GM18517 (cell line): ENCODE measurements around the gene LCN2.
"Not testable (repeated sequence)": the region's sequence is repeated elsewhere in the genome, so short reads cannot be mapped to it uniquely, and the experiment has no call there.

Experiments
- ATAC-seq: cut with Tn5 transposase; IDR thresholded peaks from one replicate; pipeline ENCODE4 v1.9.1; 2021; ENCODE audit warnings: mild to moderate bottlenecking, moderate library complexity; ENCODE audit not compliant: unreplicated experiment

LCN2 gene

DNA sequence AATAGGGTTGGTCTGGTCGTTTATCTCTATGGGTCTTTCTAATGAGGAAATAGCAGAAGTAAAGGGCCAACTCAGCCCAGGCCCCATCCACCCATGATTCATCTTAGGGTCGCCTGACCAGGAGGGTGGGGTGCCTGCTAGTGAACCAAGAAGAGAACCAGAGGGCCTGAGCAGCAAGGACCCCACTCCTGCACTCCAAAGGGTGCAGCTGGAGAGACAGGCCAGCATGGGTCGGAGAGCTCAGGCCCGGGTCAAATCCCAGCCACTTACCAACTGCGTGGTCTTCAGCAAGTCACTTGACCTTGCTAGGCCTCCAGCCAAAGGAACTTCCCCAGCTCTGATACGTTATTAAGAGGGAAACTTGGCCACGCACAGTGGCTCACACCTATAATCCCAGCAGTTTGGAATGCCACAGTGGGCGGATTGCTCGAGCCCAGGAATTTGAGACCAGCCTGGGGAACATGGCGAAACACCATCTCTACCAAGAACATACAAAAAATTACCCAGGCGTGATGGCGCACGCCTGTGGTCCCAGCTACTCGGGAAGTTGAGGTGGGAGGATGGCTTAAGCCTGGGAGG lies 15.1 kb downstream of the LCN2 start:
- ATAC-seq, result no peak

DNA sequence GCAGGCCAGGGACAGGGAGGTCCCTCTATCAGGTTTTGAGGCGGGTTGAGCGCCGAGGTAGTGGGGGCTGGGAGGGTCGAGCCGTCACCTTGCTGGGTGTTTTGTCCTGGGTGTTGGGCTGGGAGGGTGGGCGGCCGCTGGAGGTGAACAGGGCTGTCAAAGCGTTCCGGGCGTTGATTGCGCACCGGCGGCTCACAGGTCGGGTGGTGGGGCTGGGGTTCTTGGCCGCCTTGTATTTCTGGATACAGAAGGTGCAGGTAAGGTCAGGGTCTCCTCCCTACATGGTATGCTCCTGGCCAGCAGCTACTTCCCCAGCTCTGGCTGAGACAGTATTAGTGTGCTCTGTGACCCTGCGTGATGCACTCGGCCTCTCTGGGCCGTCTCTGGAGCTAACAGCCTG lies 16.9 kb downstream of the LCN2 start:
- no peak for ATAC-seq

DNA sequence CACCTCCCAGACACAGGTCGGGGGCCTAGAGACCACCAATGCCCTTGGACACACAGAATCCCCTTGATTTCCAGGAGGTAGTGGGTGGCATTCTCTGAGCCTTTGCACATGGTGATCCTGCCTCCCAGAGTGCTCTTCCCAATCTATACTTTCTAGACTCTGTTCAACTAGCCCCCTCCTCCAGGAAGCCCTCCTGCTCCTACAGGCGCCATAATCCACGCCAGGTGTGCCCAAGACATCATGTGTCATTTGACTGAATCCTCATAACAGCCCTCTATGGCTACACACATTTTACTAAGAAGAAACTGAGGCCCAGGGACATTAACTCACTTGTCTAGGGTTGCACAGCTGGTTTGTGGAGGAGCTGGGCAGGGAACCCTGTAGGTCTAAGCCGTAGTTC lies 18.0 kb downstream of the LCN2 start:
- no peak for ATAC-seq

DNA sequence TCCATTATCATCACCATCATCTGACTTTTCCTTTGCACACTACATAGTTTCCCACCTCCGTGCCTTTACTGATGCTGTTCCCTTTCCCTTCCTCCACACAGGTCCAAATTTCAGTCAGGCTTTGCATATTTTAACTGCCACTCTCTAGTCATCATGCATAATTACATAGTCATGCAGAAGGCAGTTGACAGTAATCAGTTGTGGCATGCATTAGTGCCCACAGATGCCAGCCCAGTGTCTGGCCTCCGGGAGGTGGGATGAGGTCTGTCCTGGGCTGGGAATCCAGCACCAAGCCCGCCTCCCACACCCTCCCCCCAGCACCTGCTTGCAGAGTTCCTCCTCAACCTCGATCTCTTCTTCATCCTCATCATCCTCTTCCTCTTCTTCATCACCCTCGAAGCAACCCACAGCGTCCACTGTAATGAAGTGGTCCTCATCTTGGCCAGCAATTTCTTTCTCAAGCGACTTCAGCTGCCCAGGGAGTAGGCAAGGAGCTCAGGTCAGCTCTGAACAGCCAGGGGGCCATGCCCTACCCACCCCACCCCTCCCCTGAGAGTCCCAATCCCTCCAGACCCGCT lies 19.6 kb downstream of the LCN2 start:
- no peak for ATAC-seq

DNA sequence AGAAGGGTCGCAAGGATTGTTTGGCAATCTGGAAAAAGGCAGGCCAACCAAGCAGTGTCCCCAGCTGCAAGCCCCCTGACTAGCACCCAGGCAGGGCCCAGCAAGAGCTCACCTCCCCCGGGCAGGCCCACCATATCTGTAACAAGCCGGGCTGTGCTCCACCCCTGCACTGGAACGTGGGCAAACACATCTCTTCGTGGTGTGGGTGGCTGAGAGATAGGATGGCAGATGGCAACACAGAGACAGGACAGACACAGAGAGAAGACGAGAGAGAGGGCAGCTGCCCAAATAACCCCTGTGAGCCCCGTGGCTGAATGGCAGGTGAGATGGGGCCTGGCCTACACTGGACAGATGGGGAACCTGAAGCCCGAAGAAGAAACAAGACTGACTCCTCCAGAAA lies 20.2 kb downstream of the LCN2 start:
- no peak for ATAC-seq

DNA sequence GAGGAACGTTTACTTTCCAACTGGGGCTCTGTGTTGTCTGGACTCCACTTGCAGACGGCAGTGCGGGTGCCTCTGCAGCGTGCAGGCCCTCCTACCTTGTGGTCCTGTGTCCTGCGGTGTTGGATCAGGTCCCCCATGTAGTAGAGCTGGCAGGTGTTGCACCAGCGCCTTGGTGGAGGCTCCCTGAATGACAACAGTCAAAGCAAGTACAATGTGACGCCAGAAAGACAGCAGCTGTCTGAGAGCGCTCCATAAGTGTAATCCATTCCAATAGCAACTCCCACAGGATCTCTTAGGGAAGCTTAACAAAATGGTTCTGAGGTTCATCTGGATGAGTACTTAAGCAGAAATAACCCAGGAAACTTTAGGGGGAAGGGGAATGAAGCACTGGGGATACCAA lies 20.7 kb downstream of the LCN2 start:
- ATAC-seq, result no peak

DNA sequence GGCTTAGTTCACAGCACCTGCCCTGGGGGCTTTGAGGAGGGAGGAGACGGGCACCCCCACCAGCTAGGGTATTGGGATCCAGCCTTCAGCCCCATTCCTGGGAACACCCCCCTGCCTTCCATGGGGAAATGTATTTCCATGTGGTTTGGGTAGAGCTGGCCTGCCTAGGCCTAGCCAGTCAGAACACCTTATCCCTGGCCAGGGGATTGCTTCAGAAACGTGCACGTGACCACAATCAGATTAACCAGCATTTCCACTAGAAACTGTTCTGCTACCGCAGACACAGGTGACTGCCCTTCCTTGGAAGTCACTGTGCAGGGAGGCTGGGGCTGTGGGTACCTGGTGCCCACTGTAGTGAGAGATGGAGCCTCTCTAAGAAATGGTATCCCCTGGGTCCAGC lies 24.8 kb downstream of the LCN2 start:
- no peak for ATAC-seq

DNA sequence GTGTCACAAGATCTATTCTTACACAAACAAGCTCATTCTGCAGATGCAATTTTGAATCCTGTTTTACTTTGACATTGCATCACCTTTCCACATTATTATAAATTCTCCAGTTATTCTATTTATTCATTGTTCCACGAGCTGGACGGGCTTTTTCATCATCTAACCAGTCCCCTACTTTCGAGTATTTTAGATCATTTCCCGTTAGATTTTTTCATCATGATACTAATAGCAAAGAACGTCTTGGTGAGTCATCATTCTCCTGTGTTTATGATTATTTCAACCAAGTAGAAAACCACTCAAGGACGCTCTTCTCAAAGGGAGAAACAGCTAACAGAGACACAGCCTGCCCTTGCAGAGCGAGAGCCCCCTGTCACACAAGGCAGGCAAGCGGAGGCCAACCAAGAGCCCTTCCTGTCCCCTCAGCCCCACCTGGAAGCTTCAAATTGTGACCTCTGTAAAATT lies 25.9 kb downstream of the LCN2 start:
- ATAC-seq, result no peak

DNA sequence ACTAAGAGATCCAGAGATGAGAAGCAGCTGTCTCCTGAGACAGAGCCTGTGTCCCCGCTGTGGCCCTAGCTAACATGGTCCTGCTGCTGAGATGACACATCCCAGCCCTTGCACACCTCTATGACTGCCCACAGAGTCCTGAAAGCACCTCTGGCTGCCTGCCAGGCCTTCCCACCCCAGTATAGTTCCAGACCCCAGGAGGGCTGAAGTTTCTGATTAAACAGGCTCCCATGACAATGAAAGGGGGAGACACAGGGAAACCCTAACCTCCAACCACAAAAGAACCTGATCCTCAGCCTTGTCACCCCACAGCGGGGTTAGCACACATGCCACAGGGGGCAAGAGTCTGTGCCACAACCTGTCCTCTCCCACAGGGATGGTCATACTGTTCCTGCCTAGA lies 26.5 kb downstream of the LCN2 start:
- ATAC-seq, result no peak

DNA sequence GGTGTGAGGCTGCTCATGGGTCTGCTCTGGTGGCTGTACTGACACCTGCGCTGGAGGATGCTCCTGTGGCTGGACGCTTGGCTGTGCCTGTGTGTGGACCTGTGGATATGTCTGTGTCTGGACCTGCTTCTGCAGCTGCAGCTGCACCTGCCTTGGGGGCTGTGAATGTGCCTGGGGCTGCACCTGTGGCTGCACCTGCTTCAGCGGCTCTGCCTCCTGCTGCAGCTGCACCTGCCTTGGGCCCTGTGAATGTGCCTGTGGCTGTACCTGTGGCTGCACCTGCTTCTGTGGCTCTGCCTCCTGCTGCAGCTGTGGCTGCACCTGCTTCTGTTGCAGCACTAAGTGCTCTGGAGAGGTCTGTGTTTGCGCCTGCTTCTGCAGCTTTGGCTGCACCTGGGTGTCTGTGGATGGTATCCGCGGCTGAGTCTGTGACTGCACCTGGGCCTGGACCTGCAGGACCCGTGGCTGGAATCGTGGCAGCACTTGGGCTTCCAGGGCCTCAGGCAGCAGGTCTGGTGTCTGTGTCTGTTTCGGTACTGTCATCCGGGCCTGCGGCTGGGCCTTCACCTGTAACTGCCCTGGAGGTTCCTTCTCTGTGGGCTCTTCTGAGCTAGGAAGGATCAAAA lies 29.7 kb downstream of the LCN2 start:
- ATAC-seq, result no peak

DNA sequence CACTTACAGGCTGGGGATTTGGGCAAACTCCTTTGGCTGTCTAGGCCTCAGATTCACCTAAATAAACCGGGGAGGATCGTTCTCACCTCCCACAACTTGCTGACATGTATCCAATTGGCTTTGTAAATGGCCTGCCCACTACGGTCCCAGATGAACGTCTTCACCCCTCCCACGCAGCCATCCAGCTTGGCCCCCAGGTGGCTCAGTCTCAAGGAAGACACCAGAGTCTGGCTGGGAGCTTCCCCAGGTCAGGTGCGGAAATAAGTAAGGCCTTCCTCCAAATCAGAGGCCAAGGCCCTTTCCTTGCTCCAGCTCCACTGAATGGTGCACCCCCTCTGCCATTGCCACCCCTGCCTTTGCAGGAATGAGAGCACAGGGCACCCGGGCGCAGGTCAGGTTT lies 30.7 kb downstream of the LCN2 start:
- ATAC-seq, result no peak

DNA sequence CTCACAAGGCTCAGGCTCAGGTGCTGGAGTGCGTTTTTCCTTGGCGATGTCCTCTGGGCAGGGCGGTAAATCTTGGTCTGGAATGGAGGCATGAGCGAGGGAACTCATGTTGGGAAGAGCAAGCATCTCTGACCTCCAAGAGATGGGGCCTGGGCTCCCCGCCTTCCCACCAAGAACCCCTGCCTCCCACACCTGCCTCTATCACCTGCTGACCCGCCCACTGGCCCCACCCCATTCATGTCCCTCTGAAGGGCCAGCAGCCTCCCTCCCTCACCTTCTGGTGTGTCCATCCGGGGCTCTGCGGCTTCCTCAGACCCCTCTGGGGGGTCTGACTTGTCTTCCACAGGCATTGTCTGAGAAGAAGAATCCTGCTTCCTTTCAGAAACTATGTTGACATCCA lies 31.2 kb downstream of the LCN2 start:
- no peak for ATAC-seq

DNA sequence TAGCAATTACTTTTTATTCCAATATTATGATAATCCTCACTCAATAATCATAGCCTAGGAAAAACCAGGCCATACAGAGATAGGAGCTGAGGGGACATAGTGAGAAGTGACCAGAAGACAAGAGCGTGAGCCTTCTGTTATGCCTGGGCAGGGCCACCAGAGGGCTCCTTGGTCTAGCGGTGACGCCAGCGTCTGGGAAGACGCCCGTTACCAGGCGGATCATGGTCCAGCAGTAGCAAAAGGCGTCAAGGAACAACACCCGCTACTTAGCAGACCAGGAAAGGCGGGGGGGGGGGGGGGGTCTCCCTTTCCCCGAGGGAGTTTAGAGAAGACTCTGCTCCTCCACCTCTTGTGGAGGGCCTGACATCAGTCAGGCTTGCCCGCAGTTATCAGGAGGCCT lies 32.2 kb downstream of the LCN2 start:
- ATAC-seq, result not testable (repeated sequence)

DNA sequence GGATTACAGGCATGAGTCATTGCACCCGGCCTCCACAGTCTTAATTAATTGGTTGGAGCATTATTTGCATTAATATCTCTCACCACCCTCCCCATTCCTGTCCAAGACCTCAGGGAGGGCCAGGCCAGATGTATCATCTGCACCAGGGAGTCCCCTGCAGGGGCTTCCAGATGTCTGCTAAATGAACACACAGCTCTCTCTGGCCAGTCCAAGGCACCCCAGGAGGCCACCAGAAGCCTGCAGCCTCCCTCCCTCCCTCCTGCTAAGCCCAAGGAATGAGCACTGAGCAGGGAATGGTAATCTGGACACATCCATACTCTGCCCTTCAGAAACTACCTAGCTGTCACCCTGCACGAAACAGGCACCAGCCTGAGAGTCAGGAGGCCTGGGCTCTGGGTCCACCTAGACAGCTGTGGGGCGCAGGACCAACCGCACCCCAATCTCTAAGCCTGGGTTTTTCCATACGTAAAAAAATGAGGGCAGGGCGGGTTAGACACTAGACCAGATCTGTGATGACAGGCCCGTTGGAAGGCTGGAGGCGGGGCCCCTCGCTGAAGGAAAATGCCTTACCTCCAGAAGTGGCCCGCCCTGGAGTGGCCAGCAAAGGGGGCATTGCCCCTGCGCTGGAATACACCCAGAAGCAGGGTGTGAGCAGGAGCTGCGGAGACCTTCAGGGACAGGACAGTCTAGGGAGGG lies 33.8 kb downstream of the LCN2 start:
- ATAC-seq, result no peak

DNA sequence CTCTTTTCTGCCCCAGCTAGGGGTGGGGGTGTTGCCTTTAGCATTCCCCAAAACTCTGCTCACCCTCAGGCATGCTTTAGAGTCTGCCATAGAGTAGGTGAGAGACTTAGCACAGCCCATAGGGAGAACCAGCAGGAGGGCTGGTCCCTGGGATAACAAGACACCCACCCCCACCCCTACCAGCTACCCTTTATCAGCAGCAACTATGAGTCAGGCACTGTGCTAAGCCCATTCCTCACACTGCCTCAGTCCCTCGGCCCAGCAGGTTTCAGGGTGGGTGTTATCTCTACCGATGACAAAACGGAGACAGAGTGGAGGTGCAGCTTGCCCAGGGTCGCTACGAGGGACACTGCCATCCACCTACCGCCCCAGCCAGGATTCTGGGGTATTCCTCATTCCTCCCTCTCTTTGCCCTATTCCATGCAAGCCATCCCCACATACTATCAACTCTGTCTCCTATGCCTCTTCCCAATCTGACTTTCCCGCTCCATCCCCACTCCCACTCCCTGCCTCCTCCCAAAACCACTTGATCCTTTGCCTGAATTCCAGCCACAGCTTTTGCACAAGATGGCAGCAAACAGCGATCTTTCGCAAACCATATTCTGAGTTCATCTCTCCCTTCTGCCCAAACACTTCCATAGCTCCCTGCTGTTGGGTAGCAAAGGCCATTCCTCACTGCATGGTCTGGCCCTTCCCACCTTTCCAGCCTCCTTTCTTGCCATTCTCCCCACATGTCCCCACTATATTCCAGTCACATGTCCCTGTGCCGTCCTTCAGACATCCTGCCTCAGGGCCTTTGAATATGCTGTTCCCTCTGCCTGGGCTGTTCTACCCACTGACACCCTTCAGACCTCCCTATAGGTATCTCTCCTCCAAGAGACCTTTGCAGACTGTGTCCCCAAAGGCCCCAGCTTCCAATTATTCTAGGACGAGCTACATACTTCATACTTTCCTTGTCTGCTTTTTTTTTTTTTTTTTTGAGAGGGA lies 37.0 kb downstream of the LCN2 start:
- ATAC-seq, result no peak

DNA sequence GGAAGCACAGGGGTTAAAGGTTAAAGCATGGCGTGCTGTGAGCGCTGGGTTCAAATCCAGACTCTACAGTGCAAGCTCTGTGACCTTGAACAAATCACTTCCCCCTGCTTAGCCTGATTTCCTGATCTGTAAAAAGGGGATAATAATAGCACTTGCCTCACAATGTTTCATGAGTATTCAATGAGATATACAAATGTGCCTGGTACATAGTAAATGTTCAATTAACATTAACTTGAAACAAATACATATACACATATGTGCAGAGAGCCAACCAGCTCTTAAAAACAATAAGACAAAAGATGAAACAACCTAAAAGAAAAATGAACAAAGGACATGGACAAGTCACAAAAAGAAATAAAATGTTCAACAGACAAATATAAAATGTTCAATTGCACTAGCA lies 38.1 kb downstream of the LCN2 start:
- no peak for ATAC-seq

DNA sequence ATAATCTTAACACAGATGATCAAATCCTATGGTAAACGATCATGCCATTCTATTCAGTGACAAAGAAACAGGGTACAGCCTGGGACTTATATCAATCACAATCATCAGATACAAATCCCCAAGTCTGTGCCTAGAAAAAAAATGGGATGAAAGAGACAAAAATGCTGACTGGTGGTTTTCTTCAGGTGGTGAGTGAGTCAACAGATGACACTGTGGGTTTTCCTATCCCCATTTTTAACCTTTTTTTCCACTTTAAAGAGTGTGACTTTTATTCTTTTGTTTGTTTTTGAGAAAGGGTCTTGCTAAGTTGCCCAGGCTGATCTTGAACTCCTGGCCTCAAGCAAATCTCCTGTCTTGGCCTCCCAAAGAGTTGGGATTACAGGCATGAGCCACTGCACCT lies 39.0 kb downstream of the LCN2 start:
- ATAC-seq, result no peak

DNA sequence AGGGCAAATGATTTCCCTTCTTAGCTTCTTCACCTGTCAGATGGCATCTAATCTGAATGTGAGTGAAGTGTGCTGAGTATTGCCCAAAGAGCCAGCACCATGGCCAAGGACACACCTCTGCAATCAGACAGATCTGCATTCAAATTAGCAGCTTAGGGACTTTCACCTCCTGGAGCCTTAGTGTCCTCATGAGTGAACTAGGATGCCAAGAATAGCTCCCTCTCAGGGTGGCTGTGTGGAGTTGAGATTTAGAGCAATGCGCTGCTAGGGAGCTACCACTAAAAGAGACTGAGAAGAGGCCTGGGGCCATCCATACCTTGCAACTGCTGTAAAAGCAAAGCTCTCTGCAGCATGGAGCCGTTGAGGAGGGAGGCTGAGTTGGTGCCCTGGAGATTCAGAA lies 40.8 kb downstream of the LCN2 start:
- ATAC-seq, result no peak

DNA sequence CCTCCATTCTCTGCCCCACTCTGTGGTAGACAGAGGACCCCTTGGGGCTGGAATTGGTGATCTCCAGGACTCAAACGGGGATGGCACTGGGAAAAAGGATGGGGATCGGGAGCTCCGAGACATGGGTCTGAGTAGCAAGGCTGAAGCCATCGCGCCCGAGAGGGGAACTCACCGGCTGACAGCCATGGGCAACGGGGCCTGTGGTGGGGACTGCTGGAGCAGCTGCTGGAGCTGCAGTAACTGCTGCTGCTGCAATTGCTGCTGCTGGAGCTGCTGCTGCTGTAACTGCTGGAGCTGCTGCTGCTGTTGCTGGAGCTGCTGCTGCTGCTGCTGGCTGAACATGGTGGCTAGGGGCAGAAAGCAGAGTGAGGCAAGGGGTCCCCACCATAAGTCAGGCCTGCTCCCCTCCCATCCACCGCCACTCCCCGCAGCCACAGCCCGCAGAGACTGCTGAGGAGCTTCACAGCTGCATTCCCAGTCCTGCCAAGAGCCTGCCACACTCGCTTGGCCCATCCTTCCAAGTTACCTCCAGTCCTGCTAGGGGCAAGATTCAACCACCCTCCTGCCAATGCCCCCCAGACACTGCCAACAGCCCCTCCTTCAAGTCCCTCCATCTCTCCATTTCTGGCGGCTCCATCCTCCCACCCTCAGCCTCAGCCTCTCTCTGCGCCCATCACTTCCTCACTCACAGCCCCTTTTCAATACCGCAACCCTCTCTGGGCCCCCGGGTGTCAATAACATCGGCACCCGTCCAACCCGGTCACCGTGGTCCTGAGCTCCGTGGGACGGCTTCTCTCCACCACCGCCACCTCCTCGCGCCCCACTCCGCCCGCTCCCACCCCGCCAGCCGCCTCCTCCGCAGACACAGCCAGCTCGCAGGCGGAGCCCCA lies 41.5 kb downstream of the LCN2 start:
- peak; percentile 20 for ATAC-seq
